OCI-M1 (cell line): ENCODE measurements around the gene PAPSS2.

ENCODE experiments used
- DNase-seq: peaks from one replicate; lab custom pipeline; 2025; lab: John Stamatoyannopoulos, UW

PAPSS2 gene

DNA sequence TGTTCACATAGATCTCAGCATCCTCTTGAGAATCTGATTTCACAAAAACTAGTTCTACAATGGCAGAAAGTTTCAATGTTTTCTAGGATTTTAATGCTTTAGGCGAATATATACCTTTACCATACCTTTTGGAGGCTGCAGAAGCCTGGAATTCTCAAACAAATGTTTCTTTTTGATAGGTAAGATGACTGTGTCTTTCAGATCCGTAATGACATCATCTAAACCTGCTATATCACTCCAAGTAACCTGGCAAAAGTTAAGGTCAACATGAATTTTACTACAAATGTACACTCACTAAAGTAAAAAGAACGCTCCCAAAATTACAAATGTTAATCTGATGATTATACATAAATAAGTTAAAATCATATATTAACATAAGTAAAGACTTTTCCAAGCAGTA is 130.5 kb downstream of the PAPSS2 start:
- DNase-seq = no peak

DNA sequence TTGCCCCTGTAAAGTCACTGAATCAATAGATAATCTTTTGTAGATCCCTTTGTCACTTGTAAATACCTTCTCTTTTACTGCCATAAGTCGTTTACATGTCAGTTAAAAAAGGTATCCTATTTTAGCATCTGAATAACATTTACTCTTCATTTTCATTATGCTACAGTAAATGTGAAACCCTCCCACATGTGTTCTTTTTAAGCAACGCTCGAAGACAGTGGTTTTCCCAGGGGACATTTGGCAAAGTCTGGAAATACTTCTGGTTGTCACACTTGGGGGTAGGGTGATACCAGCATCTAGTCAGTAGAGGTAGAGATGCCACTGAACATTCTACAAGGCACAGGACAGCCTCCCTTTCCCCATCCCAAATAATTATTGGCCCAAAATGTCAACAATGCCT is 134.6 kb downstream of the PAPSS2 start:
- no peak for DNase-seq
